Ureter (tissue), 1 donor: ENCODE results near the gene CD177. TPM values are rescaled to one million over a fixed set of nuclear protein-coding genes. Genes with fewer than 3 reads are reported as not detected.
"Not testable (repeated sequence)": the region's sequence is repeated elsewhere in the genome, so short reads cannot be mapped to it uniquely, and the experiment has no call there.

Source experiments
- DNase-seq: peaks from one replicate; pipeline ENCODE4 v3.0.0-alpha.2; 2020; ENCODE audit warnings: low spot score
- total RNA-seq: library from RNA; stranded (reverse); gene quantifications from one replicate; pipeline ENCODE4 v1.2.4, GENCODE V29; 2023
- donor health status: DM: yes; HTN: yes; CAD: no.

CD177 gene
- total RNA-seq, 1 donor from 2014 or later = not detected

DNA sequence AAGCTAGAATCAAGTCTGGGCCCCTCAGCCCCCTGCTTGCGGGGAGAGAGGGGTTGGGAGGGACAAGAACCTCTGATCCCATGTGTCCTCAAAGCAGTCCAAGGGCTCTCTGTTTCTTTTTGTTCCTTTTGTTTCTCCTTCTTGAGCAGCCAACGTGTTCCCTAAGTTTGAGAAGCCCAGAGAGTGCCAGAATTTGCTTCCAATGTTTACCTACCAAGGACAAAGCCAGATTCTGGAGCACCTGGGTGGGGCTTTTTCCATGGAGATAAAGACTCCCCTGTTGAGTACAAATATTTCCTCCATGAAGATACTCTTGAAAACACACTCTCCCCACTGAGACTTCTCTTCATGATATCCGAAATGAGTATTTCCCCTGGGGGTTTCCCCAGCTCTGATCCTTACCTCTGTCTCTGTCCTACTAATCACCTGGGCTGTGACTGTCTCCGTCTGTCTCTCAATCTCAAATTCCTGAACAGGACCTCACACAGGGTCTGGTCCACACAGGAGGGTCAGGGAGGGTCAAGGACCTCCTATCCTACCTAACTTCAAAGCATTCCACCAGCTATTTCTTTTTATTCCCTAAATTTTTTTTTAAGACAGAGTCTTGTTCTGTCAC is 27.4 kb downstream of the CD177 start:
- no peak for DNase-seq

DNA sequence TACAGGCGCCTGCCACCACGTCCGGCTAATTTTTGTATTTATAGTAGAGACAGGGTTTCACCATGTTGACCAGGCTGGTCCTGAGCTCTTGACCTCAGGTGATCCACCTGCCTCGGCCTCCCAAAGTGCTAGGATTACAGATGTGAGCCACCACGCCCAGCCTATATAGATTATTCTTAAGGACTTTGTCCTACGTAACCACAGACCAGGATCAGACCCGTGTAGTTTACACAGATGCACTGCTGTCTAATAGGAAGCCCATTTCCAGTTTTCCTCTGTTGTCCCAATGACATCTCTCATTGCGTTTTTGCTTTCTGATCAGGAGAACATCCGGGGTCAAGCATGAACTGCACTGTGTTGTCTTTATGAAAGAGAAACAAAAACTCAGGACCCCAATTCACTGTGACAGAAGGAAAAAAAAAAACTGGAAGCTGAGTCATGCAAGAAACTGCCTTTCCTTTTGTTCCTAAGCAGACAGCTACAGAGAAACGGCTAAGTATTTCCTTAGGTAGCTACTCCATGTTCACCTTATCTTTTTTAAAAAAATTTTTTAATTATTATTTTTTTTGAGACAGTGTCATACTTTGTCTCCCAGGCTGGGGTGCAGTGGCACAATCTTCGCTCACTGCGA is 29.2 kb downstream of the CD177 start:
- DNase-seq = not testable (repeated sequence)

DNA sequence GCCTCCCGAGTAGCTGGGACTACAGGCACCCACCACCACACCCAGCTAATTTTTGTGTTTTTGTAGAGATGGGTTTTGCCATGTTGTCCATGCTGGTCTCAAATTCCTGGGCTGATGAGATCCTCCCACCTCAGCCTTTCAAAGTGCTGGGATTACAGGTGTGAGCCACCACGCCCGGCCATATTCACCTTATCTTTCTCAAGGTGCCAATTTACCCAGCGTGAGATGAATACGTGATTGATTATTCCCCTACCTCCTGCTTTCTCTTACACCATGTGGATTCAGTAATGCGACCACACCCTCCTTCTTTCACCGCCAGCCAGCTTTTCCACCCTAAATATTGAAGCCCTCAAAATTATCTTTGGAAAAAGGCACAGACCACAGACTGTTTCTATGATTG is 29.8 kb downstream of the CD177 start:
- DNase-seq = not testable (repeated sequence)

DNA sequence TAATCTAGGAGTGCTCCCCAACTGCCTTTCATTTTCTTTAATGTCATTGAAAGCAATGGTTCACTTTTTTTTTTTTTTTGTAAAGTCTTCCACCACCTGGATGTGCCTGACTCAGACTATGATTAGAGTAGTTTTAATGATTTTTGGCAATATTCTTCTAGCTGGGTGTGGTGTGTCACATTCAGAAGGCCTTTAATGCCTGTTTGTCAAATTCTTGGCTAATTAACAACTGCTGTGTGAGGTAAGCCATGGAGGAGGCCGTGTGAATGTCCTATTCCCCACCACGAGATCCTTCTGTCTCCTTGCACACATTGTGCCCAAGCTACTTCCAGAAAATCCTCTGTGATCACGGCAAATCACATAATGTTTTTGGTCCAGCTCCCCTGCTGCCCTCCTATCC is 30.3 kb downstream of the CD177 start:
- DNase-seq = not testable (repeated sequence)

DNA sequence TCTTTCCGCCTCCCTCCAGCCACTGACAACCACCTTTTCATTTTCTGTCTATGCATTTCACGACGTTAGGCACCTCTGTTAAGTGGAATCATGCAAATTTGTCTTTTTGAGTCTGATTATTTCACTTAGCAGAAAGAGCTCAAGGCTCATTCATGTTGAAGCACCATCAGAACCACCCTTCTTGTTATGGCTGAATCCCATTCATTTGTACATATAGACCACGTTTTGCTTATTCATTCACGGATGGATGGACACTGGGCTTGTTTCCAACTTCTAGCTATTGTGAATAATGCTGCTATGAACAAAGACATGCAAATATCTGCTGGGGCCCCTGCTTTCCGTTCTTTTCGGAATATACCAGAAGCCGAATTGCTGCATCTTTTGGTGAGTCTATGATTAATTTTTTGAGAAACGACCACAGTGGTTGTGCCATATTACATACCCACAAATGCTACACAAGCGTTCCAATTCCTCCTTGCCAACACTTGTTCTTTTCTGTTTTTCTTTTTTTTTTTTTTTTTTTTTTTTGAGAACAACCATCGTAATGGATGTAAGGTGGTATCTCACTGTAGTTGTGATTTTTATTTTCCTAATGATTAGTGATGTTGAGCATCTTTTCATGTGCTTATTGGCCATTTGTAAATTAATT is 37.5 kb downstream of the CD177 start:
- not testable (repeated sequence) for DNase-seq

DNA sequence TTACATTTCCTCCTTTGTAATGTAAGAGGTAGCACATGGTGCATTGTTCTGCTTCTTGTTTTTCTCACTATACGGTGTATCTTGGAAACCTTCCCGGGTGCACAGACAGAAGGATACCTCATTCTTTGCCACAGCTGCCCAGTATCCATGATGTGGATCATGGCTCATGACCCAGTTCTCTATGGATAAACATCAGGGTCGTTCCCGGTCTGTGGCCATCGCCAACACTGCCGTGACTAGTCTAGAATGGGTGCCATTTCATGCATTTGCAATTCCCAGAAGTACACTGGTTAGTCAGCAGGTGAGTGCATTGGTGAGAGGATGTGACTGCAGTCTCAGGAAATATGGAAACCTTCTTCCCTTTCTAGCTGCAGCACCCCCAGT is 38.1 kb downstream of the CD177 start:
- not testable (repeated sequence) for DNase-seq

DNA sequence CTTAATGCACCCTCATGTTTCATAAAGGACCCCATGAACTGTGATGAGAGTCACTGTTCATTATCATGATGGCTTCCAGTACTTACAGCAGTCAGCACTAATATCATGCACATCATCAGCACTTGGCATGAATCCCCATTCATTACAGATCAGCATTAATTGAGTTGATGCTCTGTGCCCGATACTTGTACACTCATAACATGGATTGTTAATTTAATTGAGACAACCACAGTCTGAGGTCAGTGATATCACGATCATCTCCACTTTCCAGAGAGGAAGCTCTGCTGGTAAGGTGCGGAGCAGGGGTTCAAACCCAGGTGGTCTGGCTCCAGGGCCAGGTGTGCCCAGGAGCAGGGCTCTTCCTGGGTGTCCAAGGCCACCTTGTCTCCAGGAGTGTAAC is 40.0 kb downstream of the CD177 start:
- not testable (repeated sequence) for DNase-seq

DNA sequence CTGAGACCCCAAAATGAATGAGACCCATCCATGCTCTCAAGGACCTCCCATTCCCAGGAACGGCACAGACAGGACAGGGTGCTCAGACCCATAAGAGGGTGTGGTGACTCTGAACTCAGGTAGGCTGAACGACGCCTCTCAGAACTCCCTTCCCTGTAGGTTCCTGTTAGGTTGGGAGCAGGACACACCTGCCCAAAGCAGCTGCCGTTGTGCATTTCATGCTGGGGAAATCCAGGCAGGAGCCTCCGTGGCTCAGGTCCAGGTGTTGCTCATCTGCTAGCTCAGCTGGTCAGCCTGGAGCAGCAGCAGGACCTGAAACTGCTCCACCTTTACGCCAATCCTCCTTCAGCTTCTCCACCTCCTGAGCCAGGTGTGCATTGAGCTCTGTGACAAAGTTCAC is 42.1 kb downstream of the CD177 start:
- DNase-seq = no peak

DNA sequence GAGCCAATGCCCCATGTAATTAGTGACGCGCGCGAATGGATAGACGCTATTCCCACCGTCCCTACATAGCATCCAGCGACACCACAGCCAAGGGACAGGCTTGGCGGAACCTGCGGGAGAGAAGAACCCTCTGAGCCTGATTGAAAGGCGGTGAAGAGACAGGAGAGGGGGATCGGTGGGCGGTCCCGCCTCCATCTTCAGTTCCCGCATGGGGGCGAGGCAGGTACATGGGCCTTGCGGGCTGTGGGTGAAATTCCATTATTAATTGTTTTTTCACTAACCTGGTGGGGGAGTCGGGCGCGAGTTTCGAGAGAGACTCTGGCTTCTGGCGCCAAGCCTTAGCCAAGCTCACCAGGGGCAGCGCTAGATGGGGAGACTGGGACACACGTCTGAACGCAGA is 52.8 kb downstream of the CD177 start:
- no peak for DNase-seq

DNA sequence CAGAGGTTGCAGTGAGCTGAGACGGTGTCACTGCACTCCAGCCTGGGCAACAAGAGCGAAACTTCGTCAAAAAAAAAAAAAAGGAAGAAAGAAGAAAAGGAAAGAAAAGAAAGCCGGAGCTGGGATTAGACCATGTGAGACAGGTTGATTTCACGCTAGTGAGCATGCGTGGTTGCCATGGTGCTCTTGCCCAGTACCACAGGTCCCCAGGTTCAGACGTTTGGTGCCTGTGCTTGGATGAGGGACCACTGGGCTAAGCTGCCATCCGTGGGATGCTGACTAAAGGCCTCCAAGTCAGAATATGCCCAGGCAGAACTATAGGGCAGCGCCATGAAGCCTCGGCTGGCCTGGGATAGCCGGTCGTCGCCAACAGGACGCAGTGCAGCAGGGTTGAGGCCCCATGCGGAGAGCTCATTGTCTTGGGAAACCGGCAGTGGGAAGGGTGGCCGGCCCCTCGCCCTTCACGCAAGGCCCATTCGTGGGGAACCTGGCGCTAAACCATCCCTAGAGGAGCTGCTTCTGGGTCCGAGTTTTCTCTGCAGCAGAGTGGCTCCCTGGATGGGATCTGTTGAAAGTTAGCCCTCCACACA is 54.0 kb downstream of the CD177 start:
- no peak for DNase-seq

DNA sequence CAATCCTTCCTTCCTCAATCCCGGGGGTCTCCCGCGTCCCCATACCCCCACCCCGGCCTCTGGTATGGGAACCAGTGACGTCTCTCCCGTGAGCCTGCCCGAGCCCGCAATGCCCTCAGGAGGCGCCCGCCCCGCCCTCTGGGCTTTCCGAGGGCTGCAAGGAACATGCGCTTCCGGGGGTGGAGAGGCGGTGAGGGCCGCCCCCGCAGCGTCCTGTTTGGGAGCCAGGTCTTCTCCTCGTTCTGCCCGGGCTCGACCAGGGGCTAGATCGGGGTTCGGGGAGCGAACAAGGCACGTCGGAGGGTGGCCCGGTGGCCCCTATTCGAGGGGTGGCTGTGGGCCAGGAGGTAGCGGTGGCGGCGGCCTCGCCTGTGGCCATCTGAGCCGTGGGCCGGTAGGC is 54.6 kb downstream of the CD177 start:
- no peak for DNase-seq

DNA sequence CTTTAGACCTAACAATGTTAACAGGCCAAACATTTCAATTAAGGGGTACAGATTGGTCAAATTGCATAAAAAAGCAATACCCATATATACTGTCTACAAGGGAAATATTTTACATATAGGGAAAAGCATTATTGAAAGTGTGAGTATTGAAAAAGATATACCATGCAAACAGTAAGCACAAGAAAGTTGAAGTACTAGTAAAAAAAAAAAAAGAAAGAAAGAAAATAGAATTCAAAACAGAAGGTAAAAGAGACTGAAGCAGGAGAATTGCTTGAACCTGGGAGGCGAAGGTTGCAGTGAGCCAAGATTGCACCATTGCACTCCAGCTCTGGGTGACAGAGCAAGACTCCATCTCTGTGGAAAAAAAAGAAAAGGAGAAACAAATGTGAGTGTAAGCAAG is 55.9 kb downstream of the CD177 start:
- no peak for DNase-seq

DNA sequence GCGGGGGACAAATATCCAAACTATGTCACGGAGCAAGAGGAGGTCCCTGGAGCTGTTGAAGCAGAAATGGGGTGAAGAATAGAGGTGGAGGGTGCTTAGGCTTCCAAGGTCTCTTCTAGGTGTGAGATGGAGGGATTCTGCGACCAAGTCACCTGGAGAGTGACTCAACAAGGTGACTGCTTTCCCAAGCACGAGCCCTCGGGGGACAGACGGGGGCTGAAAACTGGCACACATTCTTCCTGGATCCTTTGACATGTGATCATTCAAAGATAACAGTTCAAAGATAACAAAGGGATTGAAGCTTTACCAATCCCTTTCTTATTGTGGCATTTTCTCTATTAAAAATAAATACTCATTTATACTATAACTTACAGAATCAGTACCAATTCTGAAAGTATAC is 59.0 kb downstream of the CD177 start:
- no peak for DNase-seq

Other genes with a start within 250 kb of the CD177 start
- gene PSG5, start 167.2 kb upstream of the CD177 start, total RNA-seq = not detected
- gene PSG4, start 148.0 kb upstream of the CD177 start, total RNA-seq = 1.5 TPM
- not detected for gene PSG9, start 84.2 kb upstream of the CD177 start, total RNA-seq
- not detected for gene TEX101, start 61.2 kb downstream of the CD177 start, total RNA-seq
- gene LYPD3, start 111.9 kb downstream of the CD177 start, total RNA-seq = 15.0 TPM
- gene PHLDB3, start 151.1 kb downstream of the CD177 start, total RNA-seq = 39.5 TPM
- 37.4 TPM for gene ETHE1, start 173.5 kb downstream of the CD177 start, total RNA-seq
- gene ZNF575, start 179.5 kb downstream of the CD177 start, total RNA-seq = 2.1 TPM
- 20.3 TPM for gene XRCC1, start 221.8 kb downstream of the CD177 start, total RNA-seq
- 11.8 TPM for gene PINLYP, start 222.1 kb downstream of the CD177 start, total RNA-seq
- 20.8 TPM for gene IRGQ, start 242.4 kb downstream of the CD177 start, total RNA-seq
- 20.4 TPM for gene ZNF576, start 242.9 kb downstream of the CD177 start, total RNA-seq